ENCODE measurements around the gene KCNE1. TPM values are rescaled to one million over a fixed set of nuclear protein-coding genes. Genes with fewer than 3 reads are reported as not detected.

Gene KCNE1
- total RNA-seq, 1 experiment from 2014 or later = 0.13 TPM

- no TSS peak for BruUV-seq (replicated peaks)
- Histone ChIP-seq H3K4me3 (ENCODE audit: low read depth, low read length, poor library complexity, severe bottlenecking) (no peak overlapping the region), H3K4me1 (ENCODE audit: insufficient read depth, low read length, poor library complexity, severe bottlenecking) (no peaks in the 10 kb centered on the region), H3K27me3 (replicated peaks; ENCODE audit: insufficient read depth, low read depth, low read length, poor library complexity) (no peaks in the 10 kb centered on the region), H3K27ac (ENCODE audit: low read depth, low read length, poor library complexity, severe bottlenecking) (no peak overlapping the region), H3K9me3 (ENCODE audit: low read depth, low read length, poor library complexity, severe bottlenecking) (no peaks in the 10 kb centered on the region), H3K36me3 (ENCODE audit: insufficient read depth, low read length, poor library complexity, severe bottlenecking) (no peaks in the 10 kb centered on the region)
- TF ChIP-seq CTCF (conservative IDR thresholded peaks at IDR 0.05; ENCODE audit: low read depth, low read length) (no peak), EZH2 (IDR thresholded peaks at IDR 0.05; ENCODE audit: borderline replicate concordance, low read depth, low read length, poor library complexity, severe bottlenecking) (no peak)
- CTCF ChIA-PET = no interaction called here
- no peak for DNase-seq (ENCODE audit: low spot score)
- intact Hi-C loops (cut with micrococcal nuclease; ENCODE audit: unreplicated experiment) = no loop called here
- POLR2A ChIA-PET (ENCODE audit: low non-redundant PET) = no interaction called here
Measured at GRCh38 chr21:34520764-34521508, 8.9 kb upstream of the KCNE1 start.

- POLR2A ChIA-PET (ENCODE audit: low non-redundant PET) = no interaction called here
- CTCF ChIA-PET = no interaction called here
- H3K27ac ChIP-seq (ENCODE audit: low read depth, low read length, poor library complexity, severe bottlenecking) = no peak overlapping the region
- intact Hi-C loops (cut with micrococcal nuclease; ENCODE audit: unreplicated experiment) = no loop called here
- BruUV-seq (replicated peaks) = no TSS peak
- DNase-seq (ENCODE audit: low spot score) = no peak
- H3K36me3 ChIP-seq (ENCODE audit: insufficient read depth, low read length, poor library complexity, severe bottlenecking) = no peaks in the 10 kb centered on the region
- no peaks in the 10 kb centered on the region for H3K4me1 ChIP-seq (ENCODE audit: insufficient read depth, low read length, poor library complexity, severe bottlenecking)
- no peaks in the 10 kb centered on the region for H3K9me3 ChIP-seq (ENCODE audit: low read depth, low read length, poor library complexity, severe bottlenecking)
- no peak overlapping the region for H3K4me3 ChIP-seq (ENCODE audit: low read depth, low read length, poor library complexity, severe bottlenecking)
- H3K27me3 ChIP-seq (replicated peaks; ENCODE audit: insufficient read depth, low read depth, low read length, poor library complexity) = no peaks in the 10 kb centered on the region
- TF ChIP-seq CTCF (conservative IDR thresholded peaks at IDR 0.05; ENCODE audit: low read depth, low read length) = no peak
- TF ChIP-seq EZH2 (IDR thresholded peaks at IDR 0.05; ENCODE audit: borderline replicate concordance, low read depth, low read length, poor library complexity, severe bottlenecking) = no peak
Measured at GRCh38 chr21:34520281-34520680, 8.3 kb upstream of the KCNE1 start.

- POLR2A ChIA-PET (ENCODE audit: low non-redundant PET) = no interaction called here
- BruUV-seq (replicated peaks) = no TSS peak
- H3K36me3 ChIP-seq (ENCODE audit: insufficient read depth, low read length, poor library complexity, severe bottlenecking) = no peaks in the 10 kb centered on the region
- H3K9me3 ChIP-seq (ENCODE audit: low read depth, low read length, poor library complexity, severe bottlenecking) = no peaks in the 10 kb centered on the region
- H3K4me3 ChIP-seq (ENCODE audit: low read depth, low read length, poor library complexity, severe bottlenecking) = no peak overlapping the region
- CTCF ChIA-PET = no interaction called here
- intact Hi-C loops (cut with micrococcal nuclease; ENCODE audit: unreplicated experiment) = no loop called here
- no peak for TF ChIP-seq EZH2 (IDR thresholded peaks at IDR 0.05; ENCODE audit: borderline replicate concordance, low read depth, low read length, poor library complexity, severe bottlenecking)
- no peak for TF ChIP-seq CTCF (conservative IDR thresholded peaks at IDR 0.05; ENCODE audit: low read depth, low read length)
- H3K4me1 ChIP-seq (ENCODE audit: insufficient read depth, low read length, poor library complexity, severe bottlenecking) = no peaks in the 10 kb centered on the region
- H3K27me3 ChIP-seq (replicated peaks; ENCODE audit: insufficient read depth, low read depth, low read length, poor library complexity) = no peaks in the 10 kb centered on the region
- no peak for DNase-seq (ENCODE audit: low spot score)
- no peak overlapping the region for H3K27ac ChIP-seq (ENCODE audit: low read depth, low read length, poor library complexity, severe bottlenecking)
Measured at GRCh38 chr21:34519694-34520093, 7.7 kb upstream of the KCNE1 start.
